NCI-H82 (cell line): ENCODE results near the gene PACS1.
A peak's percentile ranks its signal among the peaks of the same experiment; 100 is the strongest.
"Not testable (repeated sequence)": the region's sequence is repeated elsewhere in the genome, so short reads cannot be mapped to it uniquely, and the experiment has no call there.

Experiments
- DNase-seq: peaks from one replicate; lab custom pipeline; 2025; lab: John Stamatoyannopoulos, UW

The PACS1 gene

GRCh38 chr11:66111158-66111557 is 41.1 kb downstream of the PACS1 start:
- DNase-seq = no peak

DNA sequence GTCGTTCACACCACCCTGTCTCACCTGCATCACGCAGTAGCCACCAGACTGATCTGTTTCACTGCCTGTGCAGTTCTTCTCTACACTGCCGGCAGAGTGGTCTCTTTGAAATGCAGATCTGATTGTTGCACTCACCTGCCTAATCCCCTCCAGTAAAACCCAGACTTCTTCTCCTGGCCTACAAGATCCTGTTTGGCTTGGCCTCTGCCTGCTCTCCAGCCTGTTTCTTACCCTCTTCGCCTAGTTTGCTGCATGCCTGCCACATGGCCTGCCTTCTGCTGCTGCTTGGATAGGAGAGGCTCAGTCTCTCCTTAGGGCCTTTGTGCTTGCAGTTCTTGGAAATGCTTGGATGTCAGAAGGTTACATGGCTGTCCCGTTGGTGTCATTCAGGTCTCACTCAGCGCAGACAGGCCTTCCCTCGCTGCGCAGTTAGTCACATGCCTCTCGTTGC is 42.0 kb downstream of the PACS1 start:
- DNase-seq = peak; percentile 59

- no peak for DNase-seq
These were observed 42.8 kb downstream of the PACS1 start for GRCh38 chr11:66112601-66113499.

GRCh38 chr11:66114957-66115356 is 44.9 kb downstream of the PACS1 start:
- DNase-seq = not testable (repeated sequence)

DNA sequence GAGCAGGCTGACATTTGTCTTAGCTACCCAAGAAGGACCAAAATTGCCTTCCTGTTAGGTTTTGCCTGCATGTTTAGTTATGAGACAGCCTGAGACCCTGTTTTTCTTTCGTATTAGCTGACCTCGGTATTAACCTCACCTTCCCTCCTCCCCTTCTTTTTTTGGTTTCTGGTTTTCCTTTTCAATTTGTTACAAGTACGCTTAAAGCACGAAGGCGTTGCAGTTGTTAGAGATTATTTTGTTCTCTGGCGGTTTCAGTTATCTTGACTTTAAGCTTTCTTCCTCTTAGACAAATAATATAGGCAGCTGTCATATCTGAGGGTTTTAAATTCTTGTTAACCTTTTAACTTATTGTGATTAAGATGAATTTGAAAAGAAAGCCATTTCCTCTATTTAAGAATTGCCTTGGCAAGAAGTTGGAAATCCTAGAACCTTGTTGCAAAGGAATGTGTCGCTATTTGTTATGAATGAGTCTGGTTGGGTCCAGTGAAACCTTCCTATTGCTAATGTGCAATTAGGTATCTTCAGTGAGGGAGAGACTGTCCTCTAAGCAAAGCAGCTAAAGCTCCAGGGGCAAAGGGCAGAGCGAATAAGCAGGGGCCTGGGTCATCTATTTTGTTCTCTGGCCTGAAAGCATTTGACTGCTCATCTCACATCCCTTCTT is 45.7 kb downstream of the PACS1 start:
- DNase-seq = no peak

DNA sequence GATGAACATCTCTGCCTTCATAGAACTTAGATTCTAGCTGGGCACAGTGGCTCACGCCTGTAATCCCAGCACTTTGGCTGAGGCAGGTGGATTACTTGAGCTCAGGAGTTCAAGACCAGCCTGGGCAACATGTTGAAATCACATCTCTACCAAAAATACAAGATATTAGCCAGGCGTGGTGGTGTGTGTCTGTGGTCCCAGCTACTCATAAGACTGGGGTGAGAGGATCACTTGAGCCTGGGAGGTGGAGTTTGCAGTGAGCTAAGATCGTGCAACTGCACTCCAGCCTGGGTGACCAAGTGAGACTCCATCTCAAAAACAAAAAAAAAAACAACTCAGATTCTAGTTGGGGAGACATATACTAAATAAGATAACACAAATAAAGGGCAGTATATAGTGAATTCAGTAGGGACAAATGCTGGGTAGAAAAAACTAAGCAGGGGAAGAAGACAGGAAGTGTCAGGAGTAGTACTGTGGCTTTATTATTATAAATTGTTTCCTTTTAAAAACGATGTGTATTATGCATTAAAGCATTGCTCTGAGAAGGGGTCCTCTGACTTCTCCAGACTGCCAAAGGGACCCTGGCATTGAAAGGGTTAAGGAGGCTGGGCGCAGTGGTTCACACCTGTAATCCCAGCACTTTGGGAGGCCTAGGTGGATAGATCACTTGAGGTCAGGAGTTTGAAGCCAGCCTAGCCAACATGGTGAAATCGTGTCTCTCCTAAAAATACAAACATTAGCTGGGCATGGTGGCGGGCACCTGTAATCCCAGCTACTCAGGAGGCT is 46.7 kb downstream of the PACS1 start:
- DNase-seq = no peak

- peak; percentile 57 for DNase-seq
These were observed 48.8 kb downstream of the PACS1 start for GRCh38 chr11:66118847-66119246.

- DNase-seq = peak; percentile 85
These were observed 49.5 kb downstream of the PACS1 start for GRCh38 chr11:66119348-66120133.

DNA sequence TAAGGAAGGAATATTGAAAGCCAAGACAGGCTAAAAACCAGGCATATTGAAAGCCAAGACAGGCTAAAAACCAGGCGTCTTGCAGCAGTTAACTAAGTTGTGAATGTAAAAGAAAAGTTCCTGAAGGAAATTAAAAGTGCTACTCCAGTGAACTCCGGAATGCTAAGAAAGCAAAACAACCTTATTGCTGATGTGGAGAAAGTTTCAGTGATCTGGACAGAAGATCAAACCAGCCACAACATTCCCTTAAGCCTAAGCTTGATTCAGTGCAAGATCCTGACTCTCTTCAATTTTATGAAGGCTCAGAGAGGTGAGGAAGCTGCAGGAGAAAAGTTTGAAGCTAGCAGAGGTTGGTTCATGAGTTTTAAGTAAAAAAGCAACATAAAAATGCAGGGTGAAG is 51.4 kb downstream of the PACS1 start:
- no peak for DNase-seq

GRCh38 chr11:66123902-66124301 is 53.8 kb downstream of the PACS1 start:
- no peak for DNase-seq

- DNase-seq = no peak
These were observed 54.5 kb downstream of the PACS1 start for GRCh38 chr11:66124564-66124963.

GRCh38 chr11:66126064-66126463 is 56.0 kb downstream of the PACS1 start:
- no peak for DNase-seq

GRCh38 chr11:66126808-66127555 is 56.9 kb downstream of the PACS1 start:
- DNase-seq = no peak

- DNase-seq = no peak
These were observed 60.9 kb downstream of the PACS1 start for GRCh38 chr11:66130978-66131377.

DNA sequence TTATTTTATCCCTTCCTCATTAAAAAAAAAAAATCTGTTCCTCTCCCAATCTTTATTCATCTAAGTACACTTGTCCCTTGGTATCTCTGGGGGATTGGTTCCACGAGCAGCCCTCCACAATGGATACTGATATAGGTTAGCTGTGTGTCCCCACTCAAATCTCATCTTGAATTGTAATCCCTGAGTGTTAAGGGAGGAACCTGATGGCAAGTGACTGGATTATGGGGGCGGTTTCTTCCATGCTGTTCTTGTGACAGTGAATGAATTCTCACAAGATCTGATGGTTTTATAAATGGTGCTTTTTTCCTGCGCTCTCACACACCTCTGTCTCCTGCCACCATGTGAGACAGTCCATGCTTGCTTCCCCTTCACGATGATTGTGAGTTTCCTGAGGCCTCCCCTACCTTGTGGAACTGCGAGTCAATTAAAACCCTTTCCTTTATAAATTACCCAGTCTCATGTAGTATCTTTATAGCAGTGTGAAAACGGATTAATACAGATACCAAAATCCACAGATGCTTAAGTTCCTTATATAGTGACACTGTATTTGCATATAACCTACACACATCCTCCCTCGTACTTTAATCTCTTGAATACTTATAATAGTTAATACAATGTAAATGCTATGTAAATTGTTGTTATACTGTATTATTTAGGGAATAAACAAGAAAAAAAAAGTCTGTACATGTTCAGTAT is 62.0 kb downstream of the PACS1 start:
- DNase-seq = peak; percentile 56

DNA sequence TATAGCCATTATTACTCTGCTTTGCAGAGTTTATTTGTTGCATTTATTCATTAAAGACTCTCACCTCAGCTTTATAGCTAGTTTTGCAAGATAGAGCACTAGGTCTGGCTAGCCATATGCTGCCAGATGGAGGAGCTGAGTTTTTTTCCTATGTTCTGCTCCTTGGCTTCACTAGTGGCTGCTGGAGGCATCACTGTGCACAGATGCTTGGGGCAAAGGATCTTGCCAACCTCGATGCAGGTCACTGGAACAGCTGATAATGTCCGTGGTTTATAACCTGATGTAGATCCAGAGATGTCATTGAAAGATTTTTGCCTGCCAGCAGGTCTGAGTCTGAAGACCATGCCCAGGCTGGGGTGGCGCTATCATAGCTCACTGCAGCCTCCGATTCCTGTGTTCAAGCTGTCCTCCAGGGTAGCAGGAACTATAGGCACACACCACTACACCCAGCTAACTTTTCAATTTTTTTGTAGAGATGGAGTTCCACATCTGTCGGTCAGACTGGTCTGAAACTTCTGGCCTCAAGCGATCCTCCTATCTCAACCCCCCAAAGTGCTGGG is 63.2 kb downstream of the PACS1 start:
- peak; percentile 75 for DNase-seq

GRCh38 chr11:66136752-66137123 is 66.7 kb downstream of the PACS1 start:
- no peak for DNase-seq

GRCh38 chr11:66139817-66140404 is 69.8 kb downstream of the PACS1 start:
- no peak for DNase-seq

DNA sequence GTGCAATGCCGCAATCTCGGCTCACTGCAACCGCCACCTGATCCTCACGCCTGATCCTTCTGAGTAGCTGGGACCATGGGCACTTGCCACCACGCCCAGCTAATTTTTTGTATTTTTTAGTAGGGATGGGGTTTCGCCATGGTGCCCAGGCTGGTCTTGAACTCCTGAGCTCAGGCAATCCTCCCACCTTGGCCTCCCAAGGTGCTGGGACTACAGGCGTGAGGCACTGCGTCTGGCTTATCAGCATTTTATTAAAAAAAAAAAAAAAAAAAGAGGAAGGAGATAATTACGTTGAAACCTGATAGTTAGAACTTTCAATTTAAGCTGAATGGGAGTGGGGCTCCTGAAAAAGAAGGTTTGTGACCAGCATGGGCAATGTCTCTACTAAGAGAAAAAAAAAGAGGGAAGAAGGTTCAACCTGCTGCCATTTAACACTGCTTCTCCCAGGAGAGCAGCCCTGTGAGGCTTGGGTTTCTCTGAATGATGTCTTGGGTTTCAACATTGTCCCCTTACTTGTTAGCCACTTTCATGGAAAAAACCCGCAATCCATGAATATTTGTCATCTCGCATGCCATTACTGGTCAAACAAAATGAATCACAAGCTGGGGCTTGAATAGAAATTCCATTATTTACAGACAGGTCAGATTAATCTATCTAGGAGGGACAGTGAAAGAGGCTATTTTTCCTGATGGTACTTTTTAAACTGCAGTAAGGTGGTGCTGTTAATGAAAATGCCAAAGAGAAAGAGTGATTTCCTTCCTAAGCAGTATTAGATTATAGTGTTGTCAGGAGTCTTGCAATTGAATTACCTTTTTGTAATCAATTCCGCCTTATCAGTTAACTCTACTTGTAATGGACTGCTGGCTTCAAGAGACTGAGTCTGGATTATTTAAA is 72.5 kb downstream of the PACS1 start:
- no peak for DNase-seq
